Measurements from ENCODE around the gene CD28.

- no peak for TF ChIP-seq POLR2A (IDR thresholded peaks at IDR 0.05)
- no peak for TF ChIP-seq CTCF (IDR thresholded peaks at IDR 0.05)
These were observed 26.6 kb downstream of the CD28 start for GRCh38 chr2:203732953-203733510.
